ENCODE results near the gene KCMF1. TPM values are rescaled to one million over a fixed set of nuclear protein-coding genes. Genes with fewer than 3 reads are reported as not detected.

Gene KCMF1
- total and polyA plus RNA-seq, 4 donors, result 10.5 to 45.4 (median 23.1) TPM

GRCh38 chr2:84931384-84931821, 39.6 kb upstream of the KCMF1 start:
- no peak for DNase-seq (ENCODE audit: low spot score)
- 88% methylated on average over 1 of the region's 1 CpG for WGBS
- H3K36me3 ChIP-seq (ENCODE audit: control insufficient read depth in 4 of 4, insufficient read depth in 3 of 4, low read depth in 1 of 4, low read length in 3 of 4), result no peaks in the 10 kb centered on the region
- H3K4me1 ChIP-seq (ENCODE audit: control insufficient read depth in 4 of 4, insufficient read depth in 4 of 4, low read length in 3 of 4), result peaks cover 0 to 7% (median 6%) of the 10 kb centered on the region in 4 donors
- H3K27me3 ChIP-seq (ENCODE audit: control insufficient read depth in 4 of 4, insufficient read depth in 4 of 4, low read length in 3 of 4), result no peaks in the 10 kb centered on the region
- no peak overlapping the region for H3K4me3 ChIP-seq (ENCODE audit: low read depth in 1 of 3, low read length in 3 of 3)
- no peak for TF ChIP-seq FOXA2 (IDR thresholded peaks at IDR 0.05)
- no peak for TF ChIP-seq RAD21 (IDR thresholded peaks at IDR 0.05)
- no peak for TF ChIP-seq ATF3 (IDR thresholded peaks at IDR 0.05)
- no peak for TF ChIP-seq MAX (IDR thresholded peaks at IDR 0.05)
- TF ChIP-seq NR2F2 (IDR thresholded peaks at IDR 0.05), result no peak
- TF ChIP-seq FOXA1 (IDR thresholded peaks at IDR 0.05), result no peak
- TF ChIP-seq YY1 (IDR thresholded peaks at IDR 0.05), result no peak
- no peak for TF ChIP-seq HNF4G (IDR thresholded peaks at IDR 0.05)
- TF ChIP-seq TAF1 (conservative IDR thresholded peaks at IDR 0.05), result no peak
- no peak for TF ChIP-seq SP1 (IDR thresholded peaks at IDR 0.05)
- no peak for TF ChIP-seq GABPA (IDR thresholded peaks at IDR 0.05 in 1 of 2, conservative IDR thresholded peaks at IDR 0.05 in 1 of 2)
- TF ChIP-seq, protein P1, sequence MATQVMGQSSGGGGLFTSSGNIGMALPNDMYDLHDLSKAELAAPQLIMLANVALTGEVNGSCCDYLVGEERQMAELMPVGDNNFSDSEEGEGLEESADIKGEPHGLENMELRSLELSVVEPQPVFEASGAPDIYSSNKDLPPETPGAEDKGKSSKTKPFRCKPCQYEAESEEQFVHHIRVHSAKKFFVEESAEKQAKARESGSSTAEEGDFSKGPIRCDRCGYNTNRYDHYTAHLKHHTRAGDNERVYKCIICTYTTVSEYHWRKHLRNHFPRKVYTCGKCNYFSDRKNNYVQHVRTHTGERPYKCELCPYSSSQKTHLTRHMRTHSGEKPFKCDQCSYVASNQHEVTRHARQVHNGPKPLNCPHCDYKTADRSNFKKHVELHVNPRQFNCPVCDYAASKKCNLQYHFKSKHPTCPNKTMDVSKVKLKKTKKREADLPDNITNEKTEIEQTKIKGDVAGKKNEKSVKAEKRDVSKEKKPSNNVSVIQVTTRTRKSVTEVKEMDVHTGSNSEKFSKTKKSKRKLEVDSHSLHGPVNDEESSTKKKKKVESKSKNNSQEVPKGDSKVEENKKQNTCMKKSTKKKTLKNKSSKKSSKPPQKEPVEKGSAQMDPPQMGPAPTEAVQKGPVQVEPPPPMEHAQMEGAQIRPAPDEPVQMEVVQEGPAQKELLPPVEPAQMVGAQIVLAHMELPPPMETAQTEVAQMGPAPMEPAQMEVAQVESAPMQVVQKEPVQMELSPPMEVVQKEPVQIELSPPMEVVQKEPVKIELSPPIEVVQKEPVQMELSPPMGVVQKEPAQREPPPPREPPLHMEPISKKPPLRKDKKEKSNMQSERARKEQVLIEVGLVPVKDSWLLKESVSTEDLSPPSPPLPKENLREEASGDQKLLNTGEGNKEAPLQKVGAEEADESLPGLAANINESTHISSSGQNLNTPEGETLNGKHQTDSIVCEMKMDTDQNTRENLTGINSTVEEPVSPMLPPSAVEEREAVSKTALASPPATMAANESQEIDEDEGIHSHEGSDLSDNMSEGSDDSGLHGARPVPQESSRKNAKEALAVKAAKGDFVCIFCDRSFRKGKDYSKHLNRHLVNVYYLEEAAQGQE (IDR thresholded peaks at IDR 0.05), result no peak
- TF ChIP-seq EGR1 (IDR thresholded peaks at IDR 0.05; ENCODE audit: low read depth in 2 of 2), result no peak
- no peak for TF ChIP-seq HNF4A (conservative IDR thresholded peaks at IDR 0.05)
- H3K27ac ChIP-seq (ENCODE audit: low read depth in 1 of 2, low read length in 2 of 2), result no peak overlapping the region
- H3K9ac ChIP-seq (ENCODE audit: low read depth in 1 of 2, low read length in 2 of 2), result no peak overlapping the region
- no peaks in the 10 kb centered on the region for H3K9me3 ChIP-seq (ENCODE audit: control insufficient read depth in 4 of 4, low read length in 3 of 4)

GRCh38 chr2:84938194-84938879, 32.6 kb upstream of the KCMF1 start:
- H3K27ac ChIP-seq (ENCODE audit: low read depth in 1 of 2, low read length in 2 of 2), result no peak overlapping the region
- no peak for DNase-seq (ENCODE audit: low spot score)

DNA sequence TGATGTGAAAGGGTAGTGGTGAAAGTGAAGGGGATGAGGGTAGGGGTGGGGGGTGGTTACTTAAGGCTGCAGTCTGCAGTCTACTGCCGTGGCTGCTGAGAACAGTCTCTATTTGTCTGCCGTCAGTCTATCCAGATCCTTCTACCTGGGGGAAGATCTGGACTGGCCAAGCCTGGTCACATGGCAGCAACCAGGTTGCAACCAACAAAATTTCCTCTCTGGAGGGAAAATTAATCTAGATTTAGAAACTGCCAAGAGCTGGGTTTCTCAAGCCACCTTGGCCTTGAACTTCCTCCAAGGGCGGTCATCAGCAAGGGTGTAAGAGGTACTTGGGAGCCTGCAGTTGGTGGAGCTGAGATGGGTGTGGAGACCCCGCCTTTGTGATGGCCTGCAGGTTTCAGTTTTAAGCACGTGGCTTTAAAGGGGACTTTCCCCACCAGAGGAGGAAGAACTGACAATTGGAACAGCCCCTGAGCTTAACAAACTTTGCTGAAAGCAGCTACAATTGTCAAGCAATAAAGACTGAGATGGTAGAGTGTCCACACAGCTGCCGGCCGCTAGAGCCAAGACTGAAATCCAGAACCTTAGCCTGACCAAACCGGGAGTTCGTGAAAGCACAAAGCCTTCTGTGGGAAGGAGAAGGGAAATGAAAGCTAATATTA, 31.4 kb upstream of the KCMF1 start:
- H3K36me3 ChIP-seq (ENCODE audit: control insufficient read depth in 4 of 4, insufficient read depth in 3 of 4, low read depth in 1 of 4, low read length in 3 of 4), result no peaks in the 10 kb centered on the region
- DNase-seq (ENCODE audit: low spot score), result no peak
- H3K27ac ChIP-seq (ENCODE audit: low read depth in 1 of 2, low read length in 2 of 2), result no peak overlapping the region
- WGBS, result 64% methylated on average over 9 of the region's 9 CpGs
- TF ChIP-seq FOXA1 (IDR thresholded peaks at IDR 0.05) (no peak), NR2F2 (IDR thresholded peaks at IDR 0.05) (no peak), SP1 (IDR thresholded peaks at IDR 0.05) (no peak), EGR1 (IDR thresholded peaks at IDR 0.05; ENCODE audit: low read depth in 2 of 2) (no peak), GABPA (IDR thresholded peaks at IDR 0.05 in 1 of 2, conservative IDR thresholded peaks at IDR 0.05 in 1 of 2) (no peak), RXRA (IDR thresholded peaks at IDR 0.05) (no peak), RAD21 (IDR thresholded peaks at IDR 0.05) (no peak), YY1 (IDR thresholded peaks at IDR 0.05) (no peak), ATF3 (IDR thresholded peaks at IDR 0.05) (no peak), TAF1 (conservative IDR thresholded peaks at IDR 0.05) (no peak), FOXA2 (IDR thresholded peaks at IDR 0.05) (no peak), JUND (IDR thresholded peaks at IDR 0.05) (no peak), HNF4A (conservative IDR thresholded peaks at IDR 0.05) (no peak), ZBTB33 (IDR thresholded peaks at IDR 0.05) (no peak), HNF4G (IDR thresholded peaks at IDR 0.05) (no peak)
- TF ChIP-seq, protein P2, sequence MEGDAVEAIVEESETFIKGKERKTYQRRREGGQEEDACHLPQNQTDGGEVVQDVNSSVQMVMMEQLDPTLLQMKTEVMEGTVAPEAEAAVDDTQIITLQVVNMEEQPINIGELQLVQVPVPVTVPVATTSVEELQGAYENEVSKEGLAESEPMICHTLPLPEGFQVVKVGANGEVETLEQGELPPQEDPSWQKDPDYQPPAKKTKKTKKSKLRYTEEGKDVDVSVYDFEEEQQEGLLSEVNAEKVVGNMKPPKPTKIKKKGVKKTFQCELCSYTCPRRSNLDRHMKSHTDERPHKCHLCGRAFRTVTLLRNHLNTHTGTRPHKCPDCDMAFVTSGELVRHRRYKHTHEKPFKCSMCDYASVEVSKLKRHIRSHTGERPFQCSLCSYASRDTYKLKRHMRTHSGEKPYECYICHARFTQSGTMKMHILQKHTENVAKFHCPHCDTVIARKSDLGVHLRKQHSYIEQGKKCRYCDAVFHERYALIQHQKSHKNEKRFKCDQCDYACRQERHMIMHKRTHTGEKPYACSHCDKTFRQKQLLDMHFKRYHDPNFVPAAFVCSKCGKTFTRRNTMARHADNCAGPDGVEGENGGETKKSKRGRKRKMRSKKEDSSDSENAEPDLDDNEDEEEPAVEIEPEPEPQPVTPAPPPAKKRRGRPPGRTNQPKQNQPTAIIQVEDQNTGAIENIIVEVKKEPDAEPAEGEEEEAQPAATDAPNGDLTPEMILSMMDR (IDR thresholded peaks at IDR 0.05; ENCODE audit: low read depth, low read length, missing input control), result no peak
- no peaks in the 10 kb centered on the region for H3K9me3 ChIP-seq (ENCODE audit: control insufficient read depth in 4 of 4, low read length in 3 of 4)
- no peaks in the 10 kb centered on the region for H3K4me1 ChIP-seq (ENCODE audit: control insufficient read depth in 4 of 4, insufficient read depth in 4 of 4, low read length in 3 of 4)
- H3K4me3 ChIP-seq (ENCODE audit: low read depth in 1 of 3, low read length in 3 of 3), result no peak overlapping the region
- H3K27me3 ChIP-seq (ENCODE audit: control insufficient read depth in 4 of 4, insufficient read depth in 4 of 4, low read length in 3 of 4), result no peaks in the 10 kb centered on the region
- no peak overlapping the region for H3K9ac ChIP-seq (ENCODE audit: low read depth in 1 of 2, low read length in 2 of 2)

More at GRCh38 chr2:84938194-84938879, 32.6 kb upstream of the KCMF1 start:
- WGBS, result 82% methylated on average over 5 of the region's 5 CpGs
- H3K9ac ChIP-seq (ENCODE audit: low read depth in 1 of 2, low read length in 2 of 2), result no peak overlapping the region
- H3K27me3 ChIP-seq (ENCODE audit: control insufficient read depth in 4 of 4, insufficient read depth in 4 of 4, low read length in 3 of 4), result no peaks in the 10 kb centered on the region
- H3K4me3 ChIP-seq (ENCODE audit: low read depth in 1 of 3, low read length in 3 of 3), result no peak overlapping the region
- no peak for TF ChIP-seq FOXA2 (IDR thresholded peaks at IDR 0.05)
- H3K4me1 ChIP-seq (ENCODE audit: control insufficient read depth in 4 of 4, insufficient read depth in 4 of 4, low read length in 3 of 4), result no peaks in the 10 kb centered on the region
- H3K9me3 ChIP-seq (ENCODE audit: control insufficient read depth in 4 of 4, low read length in 3 of 4), result no peaks in the 10 kb centered on the region
- H3K36me3 ChIP-seq (ENCODE audit: control insufficient read depth in 4 of 4, insufficient read depth in 3 of 4, low read depth in 1 of 4, low read length in 3 of 4), result no peaks in the 10 kb centered on the region
